SKM-1 treated with dmso at 0.1 percent for 144 hours (cell line): Measurements from ENCODE around the gene PRKG1.

Experiments used
- DNase-seq: peaks from one replicate; lab custom pipeline; 2025; ENCODE audit not compliant: unreplicated experiment; lab: John Stamatoyannopoulos, UW

The PRKG1 gene

DNA sequence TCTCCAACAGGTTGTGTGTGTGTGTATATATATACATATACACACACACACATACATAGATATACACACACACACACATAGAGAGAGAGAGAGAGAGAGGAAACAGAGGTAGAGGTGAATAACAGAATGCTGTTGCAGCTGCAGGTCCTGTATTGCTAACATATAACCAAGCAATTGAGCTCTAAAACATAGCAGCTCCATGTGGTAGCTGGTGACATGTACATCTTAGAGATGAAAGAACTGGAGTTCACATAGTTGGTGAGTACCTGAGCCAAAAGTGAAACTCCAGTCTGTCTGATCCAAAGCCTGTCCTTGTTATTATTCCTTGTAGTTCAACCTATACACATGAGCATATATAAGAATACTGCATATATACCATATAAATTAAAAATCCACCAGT is 778.0 kb downstream of the PRKG1 start:
- no peak for DNase-seq

DNA sequence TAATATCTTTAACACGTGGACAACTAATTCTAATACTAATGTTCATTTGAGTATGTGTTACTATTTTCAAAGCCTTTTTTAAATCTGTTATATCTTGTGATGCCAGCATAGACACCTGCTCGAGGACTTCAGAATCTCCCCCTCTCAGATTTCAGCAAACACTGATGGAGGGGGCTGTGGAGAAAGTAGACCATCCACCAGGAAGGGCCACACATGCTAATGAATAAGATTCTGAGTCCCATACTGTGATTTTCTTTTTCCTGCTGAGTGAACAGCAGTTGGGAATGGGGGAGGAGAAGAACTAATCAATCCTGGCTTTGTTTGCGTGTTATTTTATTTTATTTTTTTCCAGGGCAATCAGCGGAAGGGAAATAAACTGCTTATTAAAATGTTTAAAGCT is 783.0 kb downstream of the PRKG1 start:
- no peak for DNase-seq

DNA sequence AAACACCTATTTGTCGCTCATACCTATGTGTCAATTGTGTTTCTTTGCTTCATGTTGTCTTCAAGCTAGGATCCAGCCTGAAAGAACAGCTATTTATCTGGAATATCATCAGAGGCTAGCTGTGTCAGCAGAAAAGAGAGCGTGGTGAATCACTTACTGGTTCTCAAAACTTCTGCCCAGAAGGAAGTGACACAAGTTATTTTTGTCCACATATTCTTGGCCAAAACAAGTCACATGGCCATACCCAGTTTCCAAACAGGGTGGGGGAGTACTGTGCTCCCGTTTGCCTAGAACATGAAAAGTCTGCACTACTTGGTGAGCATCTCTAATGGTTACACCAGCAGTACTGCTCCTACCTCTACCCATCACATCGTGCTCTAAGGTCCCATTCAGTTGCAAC is 786.0 kb downstream of the PRKG1 start:
- DNase-seq = peak; percentile 23

DNA sequence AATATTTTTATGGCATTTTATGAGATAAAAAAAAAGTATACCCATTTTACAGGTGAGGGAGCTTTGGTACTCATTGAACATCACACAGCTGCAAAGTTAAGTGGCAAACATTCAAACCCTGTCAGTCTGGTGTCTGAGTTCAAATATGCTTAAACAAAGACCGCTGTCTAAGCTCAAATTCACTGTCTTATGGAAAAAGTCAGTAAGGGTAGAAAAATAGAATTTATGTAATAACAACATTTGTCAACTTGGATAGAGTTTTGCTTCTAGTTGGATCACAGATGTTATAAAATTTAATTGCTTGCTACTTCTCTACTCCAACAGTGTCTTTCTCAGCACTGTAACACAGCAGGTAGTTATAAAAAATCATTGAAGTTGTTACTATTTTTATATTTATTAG is 786.8 kb downstream of the PRKG1 start:
- DNase-seq = no peak

DNA sequence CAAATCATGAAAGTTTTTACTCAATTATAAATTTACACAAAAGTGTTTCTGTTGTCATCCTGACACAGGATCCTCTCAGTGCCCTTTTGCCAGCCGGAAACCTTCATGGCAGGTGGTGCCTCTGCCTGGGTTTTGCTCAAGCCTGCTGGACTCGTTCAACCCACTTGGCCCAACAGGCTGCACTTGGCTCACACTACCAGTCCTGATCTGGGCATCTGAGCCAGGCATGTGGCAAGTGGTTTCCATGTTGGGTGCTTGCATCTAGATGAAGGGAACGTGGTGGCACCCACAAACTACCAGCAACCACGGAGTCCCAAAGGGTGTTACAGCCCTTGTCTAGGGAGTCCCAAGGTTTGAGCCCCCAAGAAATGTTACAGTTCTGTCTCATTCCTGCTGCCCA is 787.4 kb downstream of the PRKG1 start:
- DNase-seq = no peak

DNA sequence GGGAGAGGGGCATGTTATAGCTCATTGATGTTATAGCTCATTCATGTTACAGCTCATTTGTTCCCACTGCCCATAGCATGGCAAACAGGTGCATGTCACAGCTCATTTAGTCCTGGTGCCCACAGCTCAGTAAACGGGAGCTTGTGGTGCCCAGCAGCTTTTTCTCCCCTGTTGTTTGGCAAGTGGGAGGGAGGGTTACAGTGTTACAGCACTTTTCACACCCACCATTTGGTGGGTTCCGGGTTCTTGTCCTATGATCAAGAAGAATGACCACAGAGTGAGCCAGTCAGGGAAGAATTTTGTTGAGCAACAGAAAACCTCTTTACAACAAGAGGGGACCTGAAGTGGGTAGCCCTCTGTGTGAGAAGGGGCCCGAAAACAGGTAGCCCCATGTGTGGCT is 787.9 kb downstream of the PRKG1 start:
- DNase-seq = no peak

DNA sequence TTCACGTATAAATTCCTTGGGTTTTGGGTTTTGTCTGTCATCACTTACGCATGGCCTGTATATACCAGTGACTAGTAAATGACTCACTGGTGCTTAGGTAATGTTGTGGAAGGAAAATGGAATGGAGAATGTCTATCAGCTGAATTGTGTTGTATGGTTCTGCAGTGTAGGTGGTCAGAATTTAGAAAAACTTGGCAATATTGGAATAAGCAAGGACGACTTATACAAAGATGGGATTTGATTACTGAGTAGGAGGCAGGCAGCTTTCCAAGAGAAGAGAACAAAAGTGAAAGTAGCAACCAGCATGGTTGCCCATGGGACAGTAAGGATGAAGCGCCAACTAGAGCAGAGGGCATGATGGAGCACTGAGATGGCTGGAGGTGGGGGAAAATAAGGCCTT is 793.7 kb downstream of the PRKG1 start:
- DNase-seq = no peak

DNA sequence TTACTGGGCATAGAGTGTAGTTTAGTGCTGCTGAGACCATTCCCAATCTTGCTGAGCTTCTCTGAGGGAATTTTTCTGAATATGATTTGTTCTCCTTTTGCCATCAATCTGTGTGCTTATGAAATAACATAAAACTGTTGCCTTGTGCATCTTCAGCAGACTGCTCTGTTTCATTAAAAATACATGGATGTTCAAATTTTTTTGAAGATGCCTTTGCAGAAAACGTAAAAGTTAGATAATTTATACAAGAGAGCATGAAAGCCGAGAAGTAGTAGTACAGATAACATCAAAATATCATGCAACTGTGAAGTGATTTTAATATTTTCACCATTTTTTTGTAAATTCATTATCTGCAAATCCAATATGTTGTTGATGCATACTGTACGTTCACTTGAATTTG is 799.8 kb downstream of the PRKG1 start:
- DNase-seq = no peak

DNA sequence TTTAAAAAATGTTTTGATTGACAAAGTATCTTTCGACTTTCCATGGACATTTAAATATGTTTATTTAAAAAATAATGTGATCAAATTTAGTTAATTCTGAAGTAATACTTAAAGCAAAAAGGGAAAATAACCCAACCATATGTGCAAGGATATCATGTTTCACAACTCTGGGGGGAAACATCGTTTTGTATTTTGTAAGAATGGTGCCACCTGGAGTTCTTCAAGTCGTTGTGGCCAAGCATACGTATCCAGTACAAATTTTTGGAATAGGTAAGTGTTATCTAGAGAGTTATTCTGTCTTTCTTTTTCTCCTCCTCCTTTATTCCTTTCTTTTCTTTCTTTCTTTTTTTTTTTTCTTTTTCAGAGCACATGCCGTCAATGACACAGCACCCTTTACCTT is 801.3 kb downstream of the PRKG1 start:
- DNase-seq = no peak

DNA sequence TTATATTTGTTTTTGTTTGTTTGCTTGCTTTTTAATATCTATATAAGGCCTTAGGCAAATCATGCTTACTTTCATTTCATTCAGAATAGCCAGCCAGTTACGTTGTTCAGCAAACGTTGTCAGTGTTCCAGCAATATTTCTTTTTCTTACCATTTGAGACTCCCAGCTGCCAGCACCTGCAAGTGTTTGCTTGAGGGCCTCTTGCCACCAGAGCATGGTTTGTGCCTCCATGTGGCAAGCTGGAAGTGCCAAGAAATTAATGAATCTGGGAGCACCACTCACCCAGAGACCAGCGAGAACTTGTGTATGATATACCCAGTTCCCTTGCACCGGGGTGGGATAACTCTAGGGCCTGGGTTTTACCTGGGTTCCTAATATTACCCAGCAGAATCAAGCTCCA is 802.2 kb downstream of the PRKG1 start:
- DNase-seq = no peak

DNA sequence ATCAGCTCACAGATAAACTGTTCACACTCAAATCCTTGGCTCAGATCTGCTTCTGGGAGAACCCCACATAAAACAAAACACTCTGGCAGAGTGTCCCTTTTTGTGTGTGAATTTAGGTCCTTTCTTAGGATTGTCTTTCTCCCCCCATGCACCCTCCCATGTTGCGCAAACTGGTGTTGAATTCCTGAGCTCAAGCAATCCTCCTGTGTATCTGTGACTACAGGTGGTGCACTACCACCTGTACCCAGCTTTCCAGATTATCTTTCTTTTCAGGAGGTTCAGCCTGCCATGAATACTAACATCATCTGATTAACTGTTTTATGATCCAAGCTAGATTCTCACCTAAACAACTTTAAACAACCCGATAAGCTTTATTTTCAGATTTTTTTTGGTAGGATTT is 802.7 kb downstream of the PRKG1 start:
- no peak for DNase-seq

DNA sequence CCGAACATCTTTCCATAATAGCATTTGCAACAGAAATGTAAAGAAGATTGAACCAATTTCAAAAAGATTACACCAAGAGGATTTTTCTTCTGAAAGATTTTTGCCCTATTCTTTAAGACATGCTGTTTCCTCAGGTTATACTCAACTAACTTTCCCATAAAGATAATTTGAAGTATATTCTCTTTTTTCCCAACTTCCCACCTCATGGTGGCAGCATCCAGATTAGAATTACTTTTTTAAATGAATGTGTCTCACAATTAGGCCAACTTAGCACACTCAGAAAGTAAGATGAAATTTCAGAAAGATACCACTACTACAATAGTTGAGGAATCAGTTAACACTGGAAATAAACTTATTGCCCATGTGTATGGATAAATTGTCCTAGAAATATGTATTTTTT is 803.3 kb downstream of the PRKG1 start:
- DNase-seq = no peak

DNA sequence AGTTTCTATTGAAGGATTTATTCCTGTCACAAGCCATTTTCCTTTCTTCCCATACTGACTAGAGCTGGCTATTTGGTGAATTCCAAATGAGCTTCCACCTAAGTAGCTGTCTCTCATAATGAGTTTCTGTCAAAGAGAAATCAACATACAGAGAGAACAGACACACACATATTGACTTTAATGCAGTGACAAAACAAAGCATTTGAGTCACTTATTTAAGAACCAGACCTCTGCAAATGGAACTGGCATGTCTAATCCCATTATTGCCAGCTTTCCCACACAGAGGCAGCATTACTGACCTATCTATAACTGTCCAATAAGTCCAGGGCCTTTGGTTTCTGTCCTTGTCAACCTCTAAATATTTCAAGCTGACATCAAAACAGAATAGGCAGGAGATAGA is 804.4 kb downstream of the PRKG1 start:
- no peak for DNase-seq

DNA sequence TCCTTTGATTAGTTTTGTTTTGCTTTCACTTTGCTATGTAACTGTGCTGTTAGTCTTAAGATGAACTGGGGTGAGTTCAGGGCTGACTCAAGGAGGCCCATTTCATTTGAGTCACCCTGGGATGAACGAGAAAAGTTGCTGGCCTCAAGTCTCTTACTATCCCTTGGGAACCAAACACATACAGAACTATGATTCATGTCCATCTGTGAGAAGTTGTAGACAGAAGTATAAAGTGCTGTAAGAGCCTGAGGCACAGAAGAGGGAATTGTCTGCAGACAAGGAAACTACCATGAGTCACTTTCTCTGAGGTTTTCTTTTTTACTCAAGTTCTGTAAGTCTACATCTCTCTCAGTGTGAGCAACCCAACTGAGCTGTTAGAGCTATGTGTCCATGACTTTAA is 805.0 kb downstream of the PRKG1 start:
- DNase-seq = peak; percentile 13

DNA sequence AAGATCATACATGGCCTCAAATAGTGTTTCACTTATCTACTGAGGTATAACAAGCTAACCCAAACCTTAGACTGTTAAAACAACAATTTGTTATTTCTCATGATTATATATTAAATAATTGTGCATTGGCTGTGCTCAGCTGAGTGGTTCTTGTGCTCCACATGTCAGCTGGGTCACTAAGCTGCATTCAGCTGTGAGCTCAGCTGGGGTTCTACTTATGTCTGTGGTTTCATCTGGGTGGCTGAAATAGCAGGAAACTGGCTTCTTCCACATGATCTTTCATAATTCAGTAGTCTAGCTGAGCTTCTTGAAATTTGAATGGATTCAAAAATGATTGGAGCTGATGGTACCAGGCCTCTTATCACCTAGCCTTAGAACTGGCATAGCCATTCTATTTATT is 806.9 kb downstream of the PRKG1 start:
- DNase-seq = peak; percentile 9

DNA sequence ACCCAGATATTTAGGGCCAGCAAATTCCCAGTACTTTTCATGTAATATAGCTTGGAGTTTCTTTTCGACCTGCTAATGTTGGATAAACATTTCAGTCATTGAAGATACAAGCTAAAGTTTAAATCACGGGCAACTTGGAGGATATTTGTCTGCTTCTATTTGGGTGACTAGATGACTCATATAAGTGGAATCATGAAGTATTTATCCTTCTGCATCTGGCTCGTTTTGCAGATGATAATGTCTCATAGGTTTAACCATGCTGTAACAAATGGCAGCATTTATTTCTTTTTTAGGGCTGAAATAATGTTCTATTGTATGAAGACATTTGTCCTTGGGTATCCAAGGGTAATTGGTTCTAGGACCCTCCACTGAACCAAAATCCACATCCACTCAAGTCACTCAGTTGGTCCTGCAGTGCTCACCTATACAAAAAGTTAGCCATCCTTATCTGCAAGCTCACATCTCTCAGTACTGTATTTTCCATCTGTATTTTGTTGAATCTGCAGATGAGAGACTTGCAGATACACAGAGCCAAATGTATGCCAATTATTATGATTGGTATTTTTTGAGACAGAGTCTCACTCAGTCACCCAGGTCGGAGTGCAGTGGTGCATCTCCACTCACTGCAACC is 812.3 kb downstream of the PRKG1 start:
- no peak for DNase-seq

DNA sequence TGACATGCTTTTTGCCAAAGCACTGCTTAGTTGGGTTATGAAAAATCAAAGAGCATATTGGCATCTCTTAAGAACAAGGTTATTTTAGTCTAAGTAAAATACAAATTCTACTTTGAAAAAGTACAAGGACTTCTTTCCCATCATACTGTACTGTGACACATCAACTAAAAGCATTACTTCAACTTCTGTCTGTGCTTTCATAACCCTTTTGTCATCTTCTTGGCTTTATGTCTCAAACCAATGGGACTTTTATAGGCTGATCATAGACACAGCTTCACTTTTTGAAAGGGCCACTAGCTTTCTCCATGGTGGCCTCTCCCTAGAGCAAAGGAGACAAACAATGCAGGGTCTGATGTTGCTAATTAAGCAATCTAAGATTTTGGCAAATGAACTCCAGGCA is 814.0 kb downstream of the PRKG1 start:
- DNase-seq = no peak

DNA sequence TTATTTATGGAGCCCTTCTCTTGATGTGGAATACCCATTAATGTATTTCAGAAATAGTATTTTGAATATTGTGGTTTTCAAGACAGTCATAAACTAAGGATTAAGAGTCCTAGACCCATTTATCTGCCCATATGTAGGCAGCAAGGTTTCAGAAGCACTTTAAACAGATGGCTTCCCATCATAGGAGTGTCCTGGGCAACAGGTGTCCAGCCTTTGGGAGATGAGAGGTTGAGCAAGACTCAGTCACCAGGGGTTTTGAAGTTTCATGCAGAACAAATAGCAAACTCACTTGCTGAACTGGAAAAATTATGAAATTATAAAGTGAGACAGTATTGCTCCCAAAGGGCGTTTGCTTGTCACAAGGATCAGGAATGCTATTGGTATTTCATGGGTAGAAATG is 818.0 kb downstream of the PRKG1 start:
- DNase-seq = no peak

DNA sequence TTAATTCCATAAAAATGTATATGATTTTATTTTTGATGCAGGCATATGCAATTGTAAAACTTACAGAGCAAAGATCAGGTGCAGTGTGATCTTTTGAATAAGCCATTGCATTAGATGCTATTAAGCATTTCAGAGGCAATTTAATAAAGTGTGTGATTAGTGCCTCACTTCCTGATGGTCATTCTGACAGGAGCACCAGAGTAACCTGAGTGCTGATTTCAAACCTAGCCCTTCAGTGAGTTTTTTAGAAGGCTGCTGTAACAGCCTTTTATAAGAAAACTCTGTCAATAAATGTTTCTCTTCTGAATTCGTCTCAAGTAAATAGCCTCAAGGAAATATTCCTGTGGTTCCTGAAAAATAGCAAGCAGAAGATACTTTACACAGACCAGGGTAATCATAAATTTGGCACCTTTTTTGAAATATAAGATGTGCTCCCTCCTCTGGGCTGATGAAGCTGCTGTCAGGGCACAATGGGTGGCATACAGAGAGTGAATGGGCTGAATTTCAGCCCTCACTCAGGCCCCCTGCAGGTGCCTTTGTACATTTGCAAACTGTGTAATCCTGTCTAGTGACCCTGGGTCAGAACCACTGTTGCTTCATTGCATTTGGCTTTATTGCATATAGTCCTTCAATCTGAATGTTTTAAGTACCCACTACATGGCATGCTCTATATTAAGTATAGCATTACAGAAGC is 818.8 kb downstream of the PRKG1 start:
- DNase-seq = peak; percentile 22

DNA sequence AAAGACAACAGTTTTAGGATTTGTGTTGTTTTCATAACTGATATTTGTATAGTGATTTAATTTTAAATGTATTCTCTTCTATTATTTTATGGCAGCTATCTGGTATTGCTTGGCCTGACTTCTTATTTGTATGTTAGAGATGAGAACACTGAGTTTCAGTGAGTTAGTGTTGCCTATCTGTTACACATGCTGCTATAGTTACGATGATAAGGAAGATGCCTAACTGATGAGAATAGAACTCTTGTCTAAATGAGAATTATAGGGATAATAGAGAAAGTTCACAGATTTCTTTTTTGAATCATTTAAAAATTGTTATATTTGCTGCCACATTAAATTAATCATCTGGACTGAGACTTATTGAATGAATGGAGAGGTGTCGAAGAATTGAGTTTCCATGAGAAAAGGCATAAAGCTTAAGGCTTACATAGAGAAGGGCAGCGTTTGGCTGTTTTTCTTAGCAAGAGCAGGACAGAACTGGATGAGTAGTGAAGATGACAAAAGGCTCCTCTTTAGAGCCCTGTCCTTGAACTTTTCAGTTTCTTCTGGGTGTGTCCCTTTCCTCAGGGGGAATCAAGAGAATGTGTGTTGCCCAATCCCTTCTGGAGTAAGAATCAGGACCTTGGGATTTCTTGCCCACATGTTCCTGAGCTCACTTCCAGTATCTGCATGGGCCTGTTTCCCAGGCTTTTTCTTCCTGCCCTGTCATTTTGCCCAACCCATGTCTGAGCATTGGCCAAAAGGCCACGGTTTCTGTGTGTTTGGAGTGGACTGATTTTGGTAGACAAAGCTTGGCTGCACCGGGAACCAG is 820.7 kb downstream of the PRKG1 start:
- no peak for DNase-seq

DNA sequence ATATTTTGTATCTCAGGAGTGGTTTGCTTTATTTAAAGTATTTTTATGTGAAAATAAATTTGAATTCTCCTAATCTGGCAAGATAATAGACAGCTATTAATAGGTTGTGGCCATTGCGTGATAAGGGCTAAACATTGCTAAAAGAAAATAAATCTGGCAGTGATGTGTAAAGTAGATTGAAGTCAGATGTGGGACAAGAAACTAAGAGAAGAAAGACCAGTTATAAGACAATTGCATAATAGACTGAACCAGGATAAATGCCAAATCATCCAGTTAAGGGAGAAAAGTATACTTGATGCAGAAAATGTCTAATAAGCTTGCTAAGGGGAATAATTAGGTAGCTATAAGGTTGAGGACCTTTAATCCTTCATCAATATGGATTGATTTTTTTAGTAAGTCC is 822.6 kb downstream of the PRKG1 start:
- DNase-seq = no peak

DNA sequence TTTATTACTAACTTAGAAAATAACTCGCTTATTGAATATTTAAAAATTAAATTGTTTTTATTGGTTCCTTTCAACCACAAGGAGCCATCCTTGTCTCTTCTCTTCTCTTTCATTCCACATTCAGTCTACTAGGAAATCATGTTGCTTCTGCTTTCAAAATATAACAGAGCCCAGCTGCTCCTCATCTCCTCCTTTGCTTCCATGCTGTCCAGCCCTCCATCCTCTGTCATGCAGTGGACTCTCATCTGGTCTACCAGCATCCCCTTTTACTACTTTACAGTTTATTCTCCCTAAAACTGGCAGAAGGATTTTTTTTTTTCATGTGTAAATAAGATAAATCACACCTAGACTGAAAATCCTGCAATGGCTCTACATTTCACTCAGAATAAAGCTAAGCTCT is 823.3 kb downstream of the PRKG1 start:
- no peak for DNase-seq
